ENCODE measurements around the gene SYCP2. TPM values are rescaled to one million over a fixed set of nuclear protein-coding genes. Genes with fewer than 3 reads are reported as not detected.

The SYCP2 gene
- total RNA-seq, 1 donor from 2014 or later: 5.3 TPM

- no peak overlapping the region for H3K27ac Mint-ChIP-seq
- no peaks in the 10 kb centered on the region for H3K27me3 Mint-ChIP-seq
- no peak for DNase-seq
- peaks cover 10% of the 10 kb centered on the region for H3K36me3 Mint-ChIP-seq (ENCODE audit: low read depth)
- intact Hi-C loops (cut with micrococcal nuclease): loop anchor here (10.0 kb wide), 1 partner anchor 773 kb away; the partner anchor contains the start of gene ZNF831
- peak overlapping the region; percentile 86 for H3K4me3 Mint-ChIP-seq
- H3K9me3 Mint-ChIP-seq: no peaks in the 10 kb centered on the region
- peaks cover 31% of the 10 kb centered on the region for H3K4me1 Mint-ChIP-seq
Measured at GRCh38 chr20:59938221-59938620, 4.8 kb upstream of the SYCP2 start.

DNA sequence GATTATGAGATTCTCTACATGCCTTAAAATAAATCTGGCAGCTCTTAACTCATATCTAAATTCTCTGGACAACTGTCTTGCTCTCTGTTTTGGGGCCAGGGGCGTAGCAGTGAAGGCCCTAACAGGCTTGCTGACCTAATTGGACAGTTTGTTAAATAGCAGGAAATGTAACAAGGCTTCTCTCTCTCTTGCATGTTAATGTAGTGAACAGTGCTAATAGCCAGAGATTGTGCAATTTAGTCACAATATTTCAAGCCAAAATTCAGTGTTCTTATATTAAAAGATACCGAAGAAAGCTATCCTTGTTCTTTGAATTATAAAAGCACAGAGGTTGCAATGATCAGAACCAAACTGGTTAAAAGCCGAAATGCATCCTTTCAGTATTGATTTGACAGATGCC, 3.7 kb upstream of the SYCP2 start:
- H3K9me3 Mint-ChIP-seq: no peaks in the 10 kb centered on the region
- H3K4me1 Mint-ChIP-seq: peaks cover 29% of the 10 kb centered on the region
- H3K27me3 Mint-ChIP-seq: no peaks in the 10 kb centered on the region
- intact Hi-C loops (cut with micrococcal nuclease): loop anchor here (10.0 kb wide), 1 partner anchor 772 kb away; the partner anchor contains the start of gene ZNF831
- DNase-seq: no peak
- H3K36me3 Mint-ChIP-seq (ENCODE audit: low read depth): peaks cover 10% of the 10 kb centered on the region
- no peak overlapping the region for H3K27ac Mint-ChIP-seq
- no peak overlapping the region for H3K4me3 Mint-ChIP-seq

- no peak overlapping the region for H3K27ac Mint-ChIP-seq
- H3K9me3 Mint-ChIP-seq: no peaks in the 10 kb centered on the region
- intact Hi-C loops (cut with micrococcal nuclease): loop anchor here (10.0 kb wide), 1 partner anchor 772 kb away; the partner anchor contains the start of gene ZNF831
- no peak for DNase-seq
- H3K4me1 Mint-ChIP-seq: peaks cover 26% of the 10 kb centered on the region
- H3K36me3 Mint-ChIP-seq (ENCODE audit: low read depth): peaks cover 8% of the 10 kb centered on the region
- H3K4me3 Mint-ChIP-seq: no peak overlapping the region
- no peaks in the 10 kb centered on the region for H3K27me3 Mint-ChIP-seq
Measured at GRCh38 chr20:59936409-59936808, 3.0 kb upstream of the SYCP2 start.

DNA sequence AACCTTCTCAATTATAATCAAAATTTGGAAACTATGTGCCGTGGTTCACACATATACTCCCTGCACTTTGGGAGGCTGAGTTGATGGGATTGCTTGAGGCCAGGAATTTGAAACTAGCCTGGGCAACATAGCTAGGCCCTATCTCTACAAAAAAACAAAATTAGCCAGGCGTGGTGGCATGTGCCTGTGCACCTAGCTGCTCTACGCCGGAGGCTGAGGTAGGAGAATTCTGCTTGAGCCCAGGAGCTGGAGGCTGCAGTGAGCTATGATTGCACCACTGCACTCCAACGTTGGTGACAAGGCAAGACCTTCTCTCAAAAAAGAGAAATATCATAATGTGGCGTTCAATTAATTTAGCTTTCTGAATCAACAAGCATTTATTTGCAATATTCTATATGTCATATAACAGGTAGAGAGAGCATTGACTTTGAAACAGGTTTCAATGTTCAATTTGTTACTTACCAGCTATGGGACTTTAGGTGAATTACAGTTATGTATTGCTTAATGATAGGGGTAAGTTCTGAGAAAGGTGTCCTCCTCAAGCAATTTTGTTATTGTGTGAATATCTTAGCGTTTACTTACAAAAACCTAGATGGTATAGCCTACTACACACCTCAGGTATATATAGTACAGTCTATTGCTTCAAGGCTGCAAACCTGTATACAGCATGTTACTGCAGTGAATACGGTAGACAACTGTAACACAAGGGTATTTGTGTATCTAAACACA, 2.2 kb upstream of the SYCP2 start:
- Mint-ChIP-seq H3K27ac (no peak overlapping the region), H3K36me3 (ENCODE audit: low read depth) (peaks cover 8% of the 10 kb centered on the region), H3K9me3 (no peaks in the 10 kb centered on the region), H3K4me3 (no peak overlapping the region), H3K27me3 (no peaks in the 10 kb centered on the region), H3K4me1 (peaks cover 25% of the 10 kb centered on the region)
- no peak for DNase-seq
- intact Hi-C loops (cut with micrococcal nuclease): loop anchor here (10.0 kb wide), 1 partner anchor 771 kb away; the partner anchor contains the start of gene ZNF831

GRCh38 chr20:59933849-59934585, 580 bp upstream of the SYCP2 start:
- Mint-ChIP-seq H3K9me3 (no peaks in the 10 kb centered on the region), H3K4me3 (peak overlapping the region; percentile 82), H3K36me3 (ENCODE audit: low read depth) (peaks cover 8% of the 10 kb centered on the region), H3K27ac (peak overlapping the region; percentile 53), H3K27me3 (peaks cover 2% of the 10 kb centered on the region), H3K4me1 (peaks cover 28% of the 10 kb centered on the region)
- intact Hi-C loops (cut with micrococcal nuclease): loop anchor here (10.0 kb wide), 1 partner anchor 769 kb away; the partner anchor contains the start of gene ZNF831
- DNase-seq: peak; percentile 95

GRCh38 chr20:59932616-59933295, 681 bp downstream of the SYCP2 start:
- no peak for DNase-seq
- Mint-ChIP-seq H3K27ac (no peak overlapping the region), H3K27me3 (peaks cover 4% of the 10 kb centered on the region), H3K9me3 (no peaks in the 10 kb centered on the region), H3K36me3 (ENCODE audit: low read depth) (peaks cover 2% of the 10 kb centered on the region), H3K4me3 (peak overlapping the region; percentile 51), H3K4me1 (peaks cover 21% of the 10 kb centered on the region)
- intact Hi-C loops (cut with micrococcal nuclease): loop anchor here (10.0 kb wide), 1 partner anchor 768 kb away; the partner anchor contains the start of gene ZNF831

DNA sequence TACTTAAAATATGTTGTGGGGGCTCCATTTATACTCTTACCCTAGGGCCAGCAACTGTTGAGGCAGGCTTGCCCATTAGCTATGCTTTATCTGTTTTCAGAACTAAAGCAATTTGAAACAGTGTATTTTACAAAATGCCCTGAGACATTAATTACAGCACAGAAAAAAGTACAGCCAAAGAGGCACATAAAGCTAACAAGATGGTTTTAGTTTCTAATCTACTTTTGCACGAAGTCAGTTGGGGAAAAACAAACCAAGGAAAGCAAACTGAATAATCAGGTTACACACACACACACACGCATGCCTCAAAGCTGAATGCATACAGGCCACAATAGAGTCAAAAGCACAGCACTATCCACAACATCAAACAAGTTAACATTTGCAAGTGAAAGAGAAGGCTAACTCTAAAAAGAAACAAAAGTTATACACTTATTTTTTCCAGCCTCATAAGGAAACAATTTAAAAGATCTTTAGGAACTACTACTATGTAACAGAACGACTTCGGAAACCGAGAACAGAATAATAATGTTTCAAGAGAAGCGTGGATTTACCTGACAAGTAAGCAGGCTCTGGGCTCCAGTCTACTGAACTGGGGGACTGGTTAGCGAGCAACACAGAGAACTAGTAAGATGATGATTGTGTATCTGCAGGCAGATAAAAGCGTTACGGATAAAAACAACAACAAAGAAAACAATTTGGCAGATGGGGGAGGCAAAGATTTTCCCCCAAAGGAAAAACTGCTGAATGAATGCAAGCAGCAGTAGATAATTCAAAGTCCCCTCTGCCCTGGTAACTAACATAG, 1.7 kb downstream of the SYCP2 start:
- Mint-ChIP-seq H3K27ac (peak overlapping the region; percentile 75), H3K4me1 (peaks cover 15% of the 10 kb centered on the region), H3K4me3 (peak overlapping the region; percentile 52), H3K27me3 (peaks cover 4% of the 10 kb centered on the region), H3K9me3 (no peaks in the 10 kb centered on the region), H3K36me3 (ENCODE audit: low read depth) (no peaks in the 10 kb centered on the region)
- intact Hi-C loops (cut with micrococcal nuclease): loop anchor here (1.0 to 10.0 kb wide), 2 partner anchors 9 to 767 kb away; partner anchors contain the start of genes FAM217B, PPP1R3D and ZNF831
- DNase-seq: no peak

DNA sequence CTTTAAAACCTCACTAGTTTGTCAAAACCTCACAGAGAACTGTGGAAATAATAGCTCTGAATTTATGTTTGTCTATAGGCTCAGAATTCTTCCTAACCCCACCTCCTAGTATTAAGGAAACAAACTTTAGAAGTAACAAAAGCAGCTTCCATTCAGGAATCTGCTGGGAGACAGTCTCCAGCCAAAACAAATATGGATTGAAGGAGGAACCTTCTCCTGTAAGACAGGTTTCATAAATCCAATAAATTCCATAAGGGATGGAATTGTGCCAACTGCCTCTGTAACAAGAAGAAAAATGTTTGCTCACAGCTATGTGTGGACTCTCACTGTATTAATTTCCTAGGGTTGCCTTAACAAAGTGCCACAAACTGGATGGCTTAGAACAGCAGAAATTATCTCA, 7.5 kb downstream of the SYCP2 start:
- H3K4me1 Mint-ChIP-seq: peaks cover 8% of the 10 kb centered on the region
- no peaks in the 10 kb centered on the region for H3K9me3 Mint-ChIP-seq
- no peak overlapping the region for H3K27ac Mint-ChIP-seq
- H3K36me3 Mint-ChIP-seq (ENCODE audit: low read depth): no peaks in the 10 kb centered on the region
- intact Hi-C loops (cut with micrococcal nuclease): no loop called here
- H3K27me3 Mint-ChIP-seq: peaks cover 26% of the 10 kb centered on the region
- DNase-seq: no peak
- H3K4me3 Mint-ChIP-seq: no peak overlapping the region

GRCh38 chr20:59925359-59925758, 8.1 kb downstream of the SYCP2 start:
- Mint-ChIP-seq H3K4me1 (peaks cover 8% of the 10 kb centered on the region), H3K4me3 (no peak overlapping the region), H3K27ac (no peak overlapping the region), H3K27me3 (peaks cover 26% of the 10 kb centered on the region), H3K9me3 (no peaks in the 10 kb centered on the region), H3K36me3 (ENCODE audit: low read depth) (no peaks in the 10 kb centered on the region)
- intact Hi-C loops (cut with micrococcal nuclease): no loop called here
- no peak for DNase-seq

DNA sequence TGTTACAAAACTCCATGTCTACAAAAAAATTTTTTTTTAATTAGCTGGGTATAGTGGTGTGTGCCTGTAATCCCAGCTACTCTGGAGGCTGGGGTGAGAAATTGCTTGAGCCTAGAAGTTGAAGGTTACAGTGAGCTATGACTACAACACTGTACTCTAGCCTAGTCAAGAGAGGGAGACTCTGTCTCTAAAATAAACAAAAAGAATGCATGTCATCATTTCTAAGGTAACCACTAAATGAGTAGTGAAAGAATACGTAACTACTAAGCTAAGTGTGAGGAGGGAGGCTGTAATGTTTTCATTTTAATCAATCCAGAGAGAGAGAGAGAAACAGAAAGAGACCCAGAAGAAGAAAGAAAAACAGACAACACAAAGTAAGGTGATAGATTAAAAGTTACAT, 9.9 kb downstream of the SYCP2 start:
- intact Hi-C loops (cut with micrococcal nuclease): no loop called here
- Mint-ChIP-seq H3K36me3 (ENCODE audit: low read depth) (no peaks in the 10 kb centered on the region), H3K4me3 (no peak overlapping the region), H3K4me1 (peaks cover 2% of the 10 kb centered on the region), H3K9me3 (no peaks in the 10 kb centered on the region), H3K27me3 (peaks cover 23% of the 10 kb centered on the region), H3K27ac (no peak overlapping the region)
- DNase-seq: no peak

DNA sequence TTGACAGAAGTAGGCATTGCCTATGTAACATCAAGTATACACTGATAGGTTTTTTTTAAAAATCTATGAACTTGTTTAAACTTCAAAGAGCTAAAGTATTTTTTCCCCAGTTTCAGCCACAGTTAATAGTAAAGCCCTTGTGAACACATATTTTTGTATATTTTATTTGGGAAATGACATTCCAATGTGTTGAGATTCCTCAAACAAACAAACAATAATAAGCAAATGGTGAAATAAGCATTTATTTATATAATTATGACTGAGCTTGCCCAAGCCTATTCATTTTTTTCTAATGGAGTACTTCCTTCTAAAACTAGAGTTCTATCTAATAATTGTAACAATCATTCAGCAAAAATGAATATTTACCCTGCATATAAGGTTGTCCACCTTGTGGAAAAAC, 12.5 kb downstream of the SYCP2 start:
- H3K4me1 Mint-ChIP-seq: peaks cover 2% of the 10 kb centered on the region
- peaks cover 22% of the 10 kb centered on the region for H3K27me3 Mint-ChIP-seq
- no peaks in the 10 kb centered on the region for H3K9me3 Mint-ChIP-seq
- H3K27ac Mint-ChIP-seq: no peak overlapping the region
- no peaks in the 10 kb centered on the region for H3K36me3 Mint-ChIP-seq (ENCODE audit: low read depth)
- intact Hi-C loops (cut with micrococcal nuclease): no loop called here
- DNase-seq: no peak
- H3K4me3 Mint-ChIP-seq: no peak overlapping the region

GRCh38 chr20:59912609-59913008, 20.8 kb downstream of the SYCP2 start:
- intact Hi-C loops (cut with micrococcal nuclease): no loop called here
- Mint-ChIP-seq H3K9me3 (no peaks in the 10 kb centered on the region), H3K27ac (no peak overlapping the region), H3K4me3 (no peak overlapping the region), H3K36me3 (ENCODE audit: low read depth) (no peaks in the 10 kb centered on the region), H3K27me3 (peaks cover 3% of the 10 kb centered on the region), H3K4me1 (peaks cover 2% of the 10 kb centered on the region)
- DNase-seq: no peak

DNA sequence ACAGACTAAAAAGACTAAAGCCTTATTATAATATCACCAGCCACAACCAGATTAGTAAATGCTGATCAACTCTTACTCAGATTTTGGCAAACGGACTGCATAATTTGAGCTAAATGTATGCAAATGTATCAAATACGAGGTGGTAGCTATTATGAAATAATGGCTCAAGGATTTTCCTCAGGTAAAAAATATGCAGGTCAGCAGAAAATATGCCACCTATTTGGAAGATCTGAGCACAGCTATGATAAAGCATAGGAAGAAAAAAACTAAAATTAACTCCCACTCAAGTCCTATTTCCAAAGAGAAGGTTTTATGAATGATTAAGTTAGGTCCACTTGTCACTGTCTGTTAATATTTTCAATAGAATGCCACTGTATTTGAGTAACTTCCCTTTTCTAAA, 22.4 kb downstream of the SYCP2 start:
- Mint-ChIP-seq H3K27me3 (peaks cover 5% of the 10 kb centered on the region), H3K4me3 (no peak overlapping the region), H3K9me3 (no peaks in the 10 kb centered on the region), H3K27ac (no peak overlapping the region), H3K4me1 (peaks cover 2% of the 10 kb centered on the region), H3K36me3 (ENCODE audit: low read depth) (no peaks in the 10 kb centered on the region)
- DNase-seq: no peak
- intact Hi-C loops (cut with micrococcal nuclease): no loop called here
